ENCODE data around the gene MGAT5B.

Gene MGAT5B

GRCh38 chr17:76879691-76880090, 11.5 kb downstream of the MGAT5B start:
- no peak overlapping the region for H3K27ac ChIP-seq
- no peak for TF ChIP-seq CTCF (IDR thresholded peaks at IDR 0.05)
- H3K4me3 ChIP-seq: no peak overlapping the region
- DNase-seq (ENCODE audit: low spot score): no peak

GRCh38 chr17:76880268-76880667, 12.1 kb downstream of the MGAT5B start:
- H3K27ac ChIP-seq: no peak overlapping the region
- TF ChIP-seq CTCF (IDR thresholded peaks at IDR 0.05): no peak
- H3K4me3 ChIP-seq: no peak overlapping the region
- DNase-seq (ENCODE audit: low spot score): no peak

- H3K27ac ChIP-seq: no peak overlapping the region
- TF ChIP-seq CTCF (IDR thresholded peaks at IDR 0.05): no peak
- no peak overlapping the region for H3K4me3 ChIP-seq
- no peak for DNase-seq (ENCODE audit: low spot score)
Measured at GRCh38 chr17:76880971-76881370, 12.8 kb downstream of the MGAT5B start.

- Histone ChIP-seq H3K4me3 (no peak overlapping the region), H3K27ac (no peak overlapping the region)
- TF ChIP-seq CTCF (IDR thresholded peaks at IDR 0.05): no peak
- no peak for DNase-seq (ENCODE audit: low spot score)
Measured at GRCh38 chr17:76881408-76881807, 13.2 kb downstream of the MGAT5B start.

- no peak for TF ChIP-seq CTCF (IDR thresholded peaks at IDR 0.05)
- no peak for DNase-seq (ENCODE audit: low spot score)
- no peak overlapping the region for H3K27ac ChIP-seq
Measured at GRCh38 chr17:76881966-76882365, 13.8 kb downstream of the MGAT5B start.

GRCh38 chr17:76883744-76884525, 15.7 kb downstream of the MGAT5B start:
- no peak for DNase-seq (ENCODE audit: low spot score)
- TF ChIP-seq CTCF (IDR thresholded peaks at IDR 0.05): no peak
- H3K27ac ChIP-seq: no peak overlapping the region
- H3K4me3 ChIP-seq: no peak overlapping the region

More at GRCh38 chr17:76881966-76882365, 13.8 kb downstream of the MGAT5B start:
- H3K4me3 ChIP-seq: no peak overlapping the region
